Peyer's patch (tissue), 4 donors: ENCODE data around the gene GOT1. TPM values are rescaled to one million over a fixed set of nuclear protein-coding genes. Genes with fewer than 3 reads are reported as not detected.

Experiments
- DNase-seq, 3 donors: peaks; one replicate each; pipeline ENCODE4 v3.0.0-alpha.2; 2017 to 2019
- H3K27ac ChIP-seq, 4 donors: fragments of 200-600 bp; sonication (generic); one replicate each; pipeline ENCODE4 v1.5.1; 2016 to 2019
- H3K27me3 ChIP-seq, 2 donors: fragments of 200-600 bp; sonication (generic); one replicate each; pipeline ENCODE4 v1.5.1; 2019
- H3K36me3 ChIP-seq, 3 donors: fragments of 200-600 bp; sonication (generic); one replicate each; pipeline ENCODE4 v1.5.1; 2016 to 2019
- H3K4me1 ChIP-seq, 4 donors: fragments of 200-600 bp; sonication (generic); one replicate each; pipeline ENCODE4 v1.5.1; 2016 to 2019
- H3K4me3 ChIP-seq, 4 donors: fragments of 200-600 bp; sonication (generic); 1 replicate in 3 of 4; 2 replicates in 1 of 4; pipeline ENCODE4 v1.5.1; 2016 to 2019; ENCODE audit warnings: mild to moderate bottlenecking in 1 of 4
- H3K9me3 ChIP-seq, 4 donors: fragments of 200-600 bp; sonication (generic); one replicate each; pipeline ENCODE4 v1.5.1; 2016 to 2019; ENCODE audit warnings: mild to moderate bottlenecking in 1 of 4
- POLR2A ChIP-seq, 2 donors: fragments of 450-650 bp; IDR thresholded peaks; one replicate each; pipeline ENCODE4 v1.5.1; 2017; ENCODE audit warnings: antibody characterized with exemption in 2 of 2, mild to moderate bottlenecking in 2 of 2, moderate library complexity in 2 of 2
- total RNA-seq, 4 donors: library from RNA; depleted of rRNA; stranded (reverse); fragments of >200 nt; gene quantifications; one replicate each; pipeline ENCODE4 v1.1.0, GENCODE V29; 2016
- TF ChIP-seq, protein P1 (sequence below), 6 experiments: fragments of 450-650 bp in 4 of 6; fragments of 200-600 bp in 2 of 6; sonication (generic) in 1 of 6; IDR thresholded peaks; one replicate each; pipeline ENCODE4 v1.5.1; 2017 to 2019; ENCODE audit warnings: antibody characterized with exemption in 6 of 6, mild to moderate bottlenecking in 3 of 6, moderate library complexity in 1 of 6

The GOT1 gene
- total RNA-seq, 4 donors from 2014 or later = 78.4 to 141 (median 110) TPM

DNA sequence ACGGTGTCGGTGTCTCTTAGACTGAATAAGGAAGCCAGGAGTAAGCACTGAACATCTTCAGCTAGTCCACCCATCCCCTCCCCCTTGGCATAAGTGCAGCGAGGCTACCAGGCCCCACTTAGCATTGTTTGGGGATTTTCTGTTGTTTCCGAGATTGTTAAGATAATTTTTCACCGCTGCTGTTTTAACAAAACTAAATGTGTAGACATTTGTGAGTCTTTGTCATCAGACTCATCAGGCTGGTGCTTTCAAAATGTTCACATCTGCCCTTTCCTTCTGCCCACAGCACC, 21.0 kb upstream of the GOT1 start:
- Histone ChIP-seq H3K9me3 (no peaks in the 10 kb centered on the region), H3K27ac (peak overlapping the region; percentile 18 to 71 (median 58)), H3K27me3 (no peaks in the 10 kb centered on the region), H3K36me3 (no peaks in the 10 kb centered on the region), H3K4me1 (no peaks in the 10 kb centered on the region), H3K4me3 (no peak overlapping the region)
- no peak for DNase-seq
- TF ChIP-seq POLR2A (IDR thresholded peaks at IDR 0.05) = no peak
- TF ChIP-seq, protein P1, sequence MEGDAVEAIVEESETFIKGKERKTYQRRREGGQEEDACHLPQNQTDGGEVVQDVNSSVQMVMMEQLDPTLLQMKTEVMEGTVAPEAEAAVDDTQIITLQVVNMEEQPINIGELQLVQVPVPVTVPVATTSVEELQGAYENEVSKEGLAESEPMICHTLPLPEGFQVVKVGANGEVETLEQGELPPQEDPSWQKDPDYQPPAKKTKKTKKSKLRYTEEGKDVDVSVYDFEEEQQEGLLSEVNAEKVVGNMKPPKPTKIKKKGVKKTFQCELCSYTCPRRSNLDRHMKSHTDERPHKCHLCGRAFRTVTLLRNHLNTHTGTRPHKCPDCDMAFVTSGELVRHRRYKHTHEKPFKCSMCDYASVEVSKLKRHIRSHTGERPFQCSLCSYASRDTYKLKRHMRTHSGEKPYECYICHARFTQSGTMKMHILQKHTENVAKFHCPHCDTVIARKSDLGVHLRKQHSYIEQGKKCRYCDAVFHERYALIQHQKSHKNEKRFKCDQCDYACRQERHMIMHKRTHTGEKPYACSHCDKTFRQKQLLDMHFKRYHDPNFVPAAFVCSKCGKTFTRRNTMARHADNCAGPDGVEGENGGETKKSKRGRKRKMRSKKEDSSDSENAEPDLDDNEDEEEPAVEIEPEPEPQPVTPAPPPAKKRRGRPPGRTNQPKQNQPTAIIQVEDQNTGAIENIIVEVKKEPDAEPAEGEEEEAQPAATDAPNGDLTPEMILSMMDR (IDR thresholded peaks at IDR 0.05) = no peak

DNA sequence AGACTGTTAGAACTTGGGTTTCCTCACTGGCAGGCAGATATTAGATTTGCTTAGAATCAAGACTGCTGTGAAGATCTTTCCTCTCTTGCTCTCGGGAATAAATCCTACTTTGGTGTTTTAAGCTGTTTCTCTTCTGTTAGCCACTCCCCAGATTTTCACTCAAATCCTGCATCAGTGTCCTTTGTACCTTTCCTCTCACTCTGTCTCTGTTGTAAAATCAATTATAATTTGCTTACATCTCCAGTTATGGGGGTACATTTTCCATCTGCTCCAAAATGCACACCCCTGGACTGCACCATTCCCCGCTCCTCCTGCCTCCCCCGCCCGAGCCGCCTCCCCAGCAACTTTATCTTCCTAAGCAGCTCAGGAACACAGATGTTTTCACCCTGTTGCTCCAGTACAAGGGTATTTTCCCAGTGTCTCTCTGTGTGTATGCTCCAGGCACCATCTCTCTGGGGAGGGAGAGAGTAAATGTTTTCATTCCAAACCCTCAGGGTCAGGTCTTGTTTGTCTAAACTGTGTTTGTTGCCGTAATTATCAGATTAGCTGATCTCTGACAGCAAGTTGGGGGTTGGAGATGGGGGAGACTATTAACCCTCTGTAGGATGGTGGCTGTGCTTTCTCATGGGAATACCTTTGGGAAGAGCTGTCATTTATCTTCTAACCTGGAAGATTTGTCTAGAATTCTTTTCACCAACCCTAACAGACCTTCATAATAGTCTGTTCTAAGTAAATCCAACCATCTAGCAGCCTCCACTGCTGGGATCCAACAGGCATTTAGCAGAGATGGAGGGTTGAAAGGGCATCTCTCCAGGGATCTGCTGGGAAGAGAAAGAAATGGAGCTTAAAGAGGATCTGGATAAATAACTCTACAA, 20.4 kb upstream of the GOT1 start:
- H3K4me3 ChIP-seq = no peak overlapping the region
- TF ChIP-seq, protein P1 (IDR thresholded peaks at IDR 0.05) = no peak
- TF ChIP-seq POLR2A (IDR thresholded peaks at IDR 0.05) = no peak
- no peaks in the 10 kb centered on the region for H3K9me3 ChIP-seq
- no peaks in the 10 kb centered on the region for H3K4me1 ChIP-seq
- DNase-seq = no peak
- H3K36me3 ChIP-seq = no peaks in the 10 kb centered on the region
- no peaks in the 10 kb centered on the region for H3K27me3 ChIP-seq
- peak overlapping the region; percentile 32 to 71 (median 58) for H3K27ac ChIP-seq

DNA sequence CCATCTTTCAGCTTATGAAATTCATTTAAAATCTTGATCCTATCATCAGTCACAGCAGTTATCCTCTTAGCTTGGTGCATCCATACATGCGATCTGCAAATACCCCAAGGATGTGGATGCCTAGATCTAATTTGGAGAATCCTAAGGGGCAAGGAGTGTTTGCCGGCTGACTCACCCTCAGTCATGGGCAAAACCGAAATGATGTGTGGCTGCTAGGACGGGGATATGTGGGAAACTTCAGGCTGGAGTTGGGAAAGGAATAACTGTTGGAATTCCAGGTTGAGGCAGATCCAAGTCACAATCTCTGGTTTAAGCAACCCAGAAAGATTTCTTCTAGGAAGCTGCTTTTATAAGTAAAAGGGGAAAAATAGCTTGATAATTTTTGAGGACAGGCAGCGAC, 19.7 kb upstream of the GOT1 start:
- H3K4me3 ChIP-seq = no peak overlapping the region
- H3K4me1 ChIP-seq = no peaks in the 10 kb centered on the region
- H3K9me3 ChIP-seq = no peaks in the 10 kb centered on the region
- H3K36me3 ChIP-seq = no peaks in the 10 kb centered on the region
- DNase-seq = no peak
- peak overlapping the region; percentile 32 to 71 (median 52) for H3K27ac ChIP-seq
- H3K27me3 ChIP-seq = no peaks in the 10 kb centered on the region
- no peak for TF ChIP-seq POLR2A (IDR thresholded peaks at IDR 0.05)
- TF ChIP-seq, protein P1 (IDR thresholded peaks at IDR 0.05) = no peak

DNA sequence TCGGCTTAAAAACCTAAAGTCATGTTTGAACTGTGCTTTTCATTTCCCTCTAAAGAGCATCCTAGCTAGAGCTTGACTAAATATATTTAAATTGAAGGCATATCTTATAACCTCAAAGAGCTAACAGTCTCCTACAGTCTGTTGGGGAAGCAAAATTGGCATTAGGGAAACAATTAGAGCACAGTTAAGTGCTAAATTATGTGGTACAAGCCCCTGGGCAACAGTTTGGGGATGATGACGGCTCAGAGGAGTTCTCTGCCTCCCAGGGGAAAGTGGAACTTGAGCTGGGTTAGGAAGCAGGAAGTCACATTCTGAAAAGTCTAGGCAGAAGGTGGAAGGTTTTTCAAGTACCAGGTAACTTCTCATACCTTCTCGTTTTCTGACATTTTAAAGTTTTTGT, 18.6 kb upstream of the GOT1 start:
- Histone ChIP-seq H3K9me3 (no peaks in the 10 kb centered on the region), H3K27ac (peak overlapping the region in 3 of 4 donors; percentile 26 to 71 (median 56)), H3K27me3 (no peaks in the 10 kb centered on the region)

DNA sequence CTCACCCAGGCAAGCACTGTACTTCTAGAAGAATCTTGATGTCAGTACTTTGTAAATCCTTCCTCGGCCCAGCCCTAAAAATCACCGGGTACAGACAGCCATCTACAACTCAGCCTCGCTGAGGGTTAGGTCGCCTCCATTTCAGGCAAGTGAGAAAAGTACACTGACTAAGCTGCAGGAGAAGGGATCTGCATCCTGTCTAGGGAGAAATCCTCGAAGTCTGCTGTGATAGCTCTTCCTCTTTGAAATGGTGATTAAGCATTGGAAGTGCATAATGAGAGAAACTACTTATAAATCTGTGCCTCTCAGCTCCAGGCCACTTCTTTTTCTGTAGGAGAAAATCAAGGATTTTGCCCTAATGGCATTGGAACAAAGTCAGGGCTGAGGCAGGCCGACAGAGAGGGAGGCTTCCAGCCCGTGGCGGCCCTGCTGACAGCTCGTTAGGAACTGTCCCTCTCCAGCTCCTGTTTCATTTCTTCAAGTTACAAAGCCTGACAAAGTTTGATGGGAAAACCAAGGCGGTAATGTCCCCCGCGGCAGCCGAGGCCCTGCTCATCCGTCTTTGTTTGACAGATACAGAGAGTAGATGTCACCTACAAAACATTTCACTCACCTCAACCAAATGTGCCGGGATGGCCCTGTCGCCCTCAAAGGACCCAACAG, 14.1 kb upstream of the GOT1 start:
- Histone ChIP-seq H3K27ac (peak overlapping the region in 2 of 4 donors; percentile 42 to 59), H3K27me3 (no peaks in the 10 kb centered on the region), H3K36me3 (no peaks in the 10 kb centered on the region), H3K4me3 (no peak overlapping the region), H3K4me1 (peaks cover 0 to 6% (median 0%) of the 10 kb centered on the region in 4 donors), H3K9me3 (no peaks in the 10 kb centered on the region)
- TF ChIP-seq, protein P1 (IDR thresholded peaks at IDR 0.05) = no peak
- TF ChIP-seq POLR2A (IDR thresholded peaks at IDR 0.05) = no peak
- DNase-seq = no peak

More for the DNA sequence above, 18.6 kb upstream of the GOT1 start:
- peaks cover 0 to 6% (median 0%) of the 10 kb centered on the region in 4 donors for H3K4me1 ChIP-seq
- DNase-seq = no peak
- H3K4me3 ChIP-seq = no peak overlapping the region
- TF ChIP-seq, protein P1 (IDR thresholded peaks at IDR 0.05) = no peak
- no peak for TF ChIP-seq POLR2A (IDR thresholded peaks at IDR 0.05)
- H3K36me3 ChIP-seq = no peaks in the 10 kb centered on the region
